GM18867 (cell line): ENCODE measurements around the gene COL28A1.
"Not testable (repeated sequence)": the region's sequence is repeated elsewhere in the genome, so short reads cannot be mapped to it uniquely, and the experiment has no call there.

Source experiments
- ATAC-seq: cut with Tn5 transposase; IDR thresholded peaks from one replicate; pipeline ENCODE4 v1.9.1; 2021; ENCODE audit warnings: mild to moderate bottlenecking, moderate library complexity; ENCODE audit not compliant: unreplicated experiment

The COL28A1 gene

GRCh38 chr7:7562736-7563135 is 27.1 kb upstream of the COL28A1 start:
- no peak for ATAC-seq

GRCh38 chr7:7561591-7561990 is 25.9 kb upstream of the COL28A1 start:
- not testable (repeated sequence) for ATAC-seq

DNA sequence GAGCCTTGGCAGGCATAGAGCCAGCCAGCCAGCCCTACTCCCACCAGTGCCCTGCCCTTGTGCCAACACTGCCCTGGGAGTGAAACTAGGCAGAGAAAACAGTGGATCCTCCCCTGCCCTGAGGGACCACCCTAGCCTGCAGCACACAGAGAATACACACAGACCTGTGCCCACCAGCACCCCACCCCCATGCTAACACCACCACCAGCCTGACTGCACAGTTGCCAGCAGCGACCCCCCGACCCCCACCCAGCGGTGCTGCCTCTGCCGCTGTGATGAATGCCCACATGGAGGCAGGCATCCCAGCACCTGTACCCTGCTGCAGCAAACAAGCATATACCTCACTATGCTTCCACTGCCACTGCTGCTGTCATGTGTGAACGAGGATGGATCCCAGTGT is 21.6 kb upstream of the COL28A1 start:
- ATAC-seq = no peak

GRCh38 chr7:7556852-7557251 is 21.2 kb upstream of the COL28A1 start:
- no peak for ATAC-seq

DNA sequence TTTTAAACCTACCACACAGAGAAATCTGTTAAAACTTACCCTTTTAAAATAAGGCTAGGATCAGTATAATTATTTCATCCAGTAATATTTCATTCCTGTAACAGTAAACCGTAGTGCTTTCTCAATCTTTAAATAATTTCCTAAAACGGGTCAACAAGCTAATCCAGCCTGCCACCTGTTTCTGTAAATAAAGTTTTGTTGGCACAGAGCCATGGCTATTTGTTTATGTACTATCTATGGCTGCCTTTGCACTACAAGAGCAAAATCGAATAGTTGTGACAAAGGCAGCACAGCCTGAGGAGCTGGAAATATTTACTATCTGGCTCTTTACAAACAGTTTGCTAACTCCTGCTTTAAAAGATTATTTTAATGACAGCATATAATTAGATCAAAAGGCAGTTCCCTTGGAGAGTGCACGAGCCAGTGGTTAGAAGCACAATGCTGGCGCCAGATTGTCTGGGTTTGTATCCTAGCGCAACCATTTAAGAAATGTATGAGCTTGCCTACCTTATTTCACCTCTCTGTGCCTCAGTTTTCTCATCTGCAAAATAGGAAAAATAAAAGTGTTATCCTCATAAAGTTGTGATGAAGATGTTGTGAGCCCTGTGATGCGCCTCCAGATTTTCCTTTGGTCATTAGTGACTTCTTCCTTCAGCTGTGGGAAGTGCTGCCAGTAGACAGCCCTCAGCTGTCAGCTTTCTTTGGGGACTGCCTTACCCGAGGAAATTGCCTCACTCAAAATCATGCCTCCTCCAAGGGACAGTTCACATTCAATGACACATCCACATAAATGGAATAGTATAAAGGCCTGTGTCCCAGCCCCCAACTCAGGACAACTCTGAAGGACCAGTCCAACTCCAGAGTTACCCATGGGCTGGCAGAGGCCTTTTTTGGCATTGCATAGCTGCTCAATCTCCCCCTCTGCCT is 19.2 kb upstream of the COL28A1 start:
- no peak for ATAC-seq

DNA sequence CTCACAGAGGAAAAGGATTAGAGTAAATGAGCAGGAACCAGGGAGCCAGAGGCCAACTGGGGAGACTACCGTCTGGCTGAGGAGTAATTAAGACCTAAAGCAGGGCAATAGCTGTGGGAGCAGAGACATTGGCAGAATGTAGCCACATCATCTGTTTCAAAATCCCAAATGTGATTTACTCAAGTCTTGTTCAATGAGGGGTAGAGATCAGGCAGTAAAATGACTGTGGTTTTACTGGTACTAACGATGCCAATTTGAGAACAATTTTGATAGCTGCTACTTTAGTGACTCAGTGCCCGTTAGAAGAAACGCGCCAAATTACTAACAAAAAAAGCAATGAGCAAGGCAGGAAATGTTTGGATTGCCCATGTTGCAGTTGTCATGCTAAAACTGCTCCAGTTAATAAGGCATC is 18.4 kb upstream of the COL28A1 start:
- ATAC-seq = no peak

GRCh38 chr7:7553386-7553785 is 17.7 kb upstream of the COL28A1 start:
- no peak for ATAC-seq

GRCh38 chr7:7552199-7552598 is 16.5 kb upstream of the COL28A1 start:
- ATAC-seq = no peak

GRCh38 chr7:7550663-7551062 is 15.0 kb upstream of the COL28A1 start:
- no peak for ATAC-seq

DNA sequence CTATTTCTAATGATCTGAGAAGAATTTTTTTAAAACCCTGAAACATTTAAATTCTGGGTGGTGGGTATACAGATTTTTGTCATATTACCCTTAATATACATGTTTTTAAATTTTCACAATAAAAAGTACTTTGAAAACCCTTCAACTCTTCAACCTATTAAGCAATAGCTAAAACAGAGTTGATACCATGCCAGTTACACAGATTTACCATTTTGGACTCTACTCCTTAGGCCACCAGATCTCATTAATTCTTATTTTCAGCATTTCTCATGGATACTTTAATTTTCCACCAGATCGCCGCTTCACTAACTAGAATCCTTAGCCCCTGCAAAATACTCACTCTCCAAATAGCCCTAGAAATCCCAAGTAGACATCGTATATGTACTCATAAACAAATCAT is 12.7 kb upstream of the COL28A1 start:
- no peak for ATAC-seq

DNA sequence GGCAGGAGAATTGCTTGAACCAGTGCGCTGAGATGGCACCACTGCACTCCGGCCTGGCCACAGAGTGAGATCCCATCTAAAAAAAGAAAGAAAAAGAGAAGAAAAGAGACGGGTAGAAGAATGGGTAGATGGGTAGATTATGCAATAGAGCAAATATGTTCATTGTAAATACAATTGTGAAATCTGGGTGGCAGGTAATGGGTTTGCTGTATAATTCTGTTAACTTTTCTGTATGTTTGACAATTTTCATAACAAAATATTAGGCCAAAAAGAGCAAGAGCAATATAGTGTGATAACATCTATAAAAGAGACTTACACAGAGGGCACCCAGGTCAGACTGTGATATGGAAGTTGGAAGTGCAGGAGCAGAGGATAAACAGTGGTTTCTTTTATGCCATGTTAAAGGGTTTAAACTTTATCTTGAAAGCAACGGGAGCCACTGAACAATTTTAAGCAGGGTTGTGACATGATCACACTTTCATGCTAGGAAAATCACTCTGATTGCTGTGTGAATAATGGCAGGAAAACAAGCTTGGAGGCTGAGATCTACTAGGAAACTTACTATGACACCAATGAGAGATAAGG is 6.7 kb upstream of the COL28A1 start:
- ATAC-seq = no peak

- no peak for ATAC-seq
Observed at GRCh38 chr7:7539711-7540110, 4.0 kb upstream of the COL28A1 start.

- no peak for ATAC-seq
Observed at GRCh38 chr7:7539152-7539551, 3.5 kb upstream of the COL28A1 start.

DNA sequence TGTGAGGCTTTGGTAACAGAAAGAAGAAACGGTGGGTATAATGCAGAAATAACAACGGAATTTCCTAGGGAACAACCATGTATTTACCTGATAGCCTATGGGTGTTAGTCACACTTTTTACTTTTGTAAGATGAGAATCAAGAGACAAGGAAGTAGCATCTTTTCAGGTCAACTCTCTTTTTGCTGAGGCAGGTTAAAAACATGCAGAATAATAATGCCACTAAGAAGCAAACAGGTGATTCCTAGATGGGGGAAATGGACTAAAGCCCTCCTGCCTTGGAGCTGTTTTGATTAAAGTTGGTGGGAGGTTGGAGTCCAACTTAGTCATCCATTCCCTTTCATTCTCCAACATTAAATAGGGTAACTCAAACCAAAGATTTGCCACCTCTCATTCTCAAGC is 2.0 kb upstream of the COL28A1 start:
- ATAC-seq = no peak

- no peak for ATAC-seq
Observed at GRCh38 chr7:7536396-7537019, 835 bp upstream of the COL28A1 start.

- ATAC-seq = no peak
Observed at GRCh38 chr7:7533831-7534430, 1.7 kb downstream of the COL28A1 start.

- no peak for ATAC-seq
Observed at GRCh38 chr7:7529328-7529727, 6.3 kb downstream of the COL28A1 start.

DNA sequence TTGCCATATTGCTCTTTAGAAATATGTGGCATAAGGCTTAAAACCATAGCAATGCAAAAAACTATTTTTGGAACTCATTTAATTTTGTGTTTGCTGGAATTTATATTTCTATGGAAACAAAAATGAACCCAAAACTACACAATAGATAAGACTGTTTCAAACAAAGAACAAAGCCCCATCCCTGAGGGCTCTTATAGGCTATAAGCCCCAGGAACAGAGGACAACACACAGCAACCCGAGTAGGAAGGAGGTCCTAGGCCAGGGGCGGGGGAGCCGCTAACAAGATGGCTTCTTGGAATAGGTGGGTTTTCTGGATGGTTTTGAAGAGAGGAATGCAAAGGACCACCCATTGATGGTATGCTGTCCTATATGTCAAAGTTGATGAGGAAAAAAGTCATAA is 8.6 kb downstream of the COL28A1 start:
- no peak for ATAC-seq

DNA sequence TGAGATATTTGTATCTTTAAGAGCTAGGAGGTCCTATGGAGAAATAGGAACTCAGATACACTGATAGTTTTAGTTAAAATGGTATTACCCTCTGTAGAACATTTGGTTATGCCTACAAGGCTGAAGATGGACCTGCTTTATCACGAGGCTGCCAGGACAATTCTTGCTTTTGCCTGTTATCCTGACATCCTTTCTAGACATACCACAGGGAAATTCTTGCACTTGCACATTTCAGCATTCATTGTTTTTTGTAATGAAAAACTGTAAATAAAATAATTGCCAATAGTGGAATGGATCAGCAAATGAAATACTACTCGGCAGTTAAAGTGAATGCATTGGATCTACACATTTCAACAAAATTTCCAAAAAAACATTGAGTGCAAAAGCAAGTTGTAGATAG is 9.7 kb downstream of the COL28A1 start:
- ATAC-seq = no peak

DNA sequence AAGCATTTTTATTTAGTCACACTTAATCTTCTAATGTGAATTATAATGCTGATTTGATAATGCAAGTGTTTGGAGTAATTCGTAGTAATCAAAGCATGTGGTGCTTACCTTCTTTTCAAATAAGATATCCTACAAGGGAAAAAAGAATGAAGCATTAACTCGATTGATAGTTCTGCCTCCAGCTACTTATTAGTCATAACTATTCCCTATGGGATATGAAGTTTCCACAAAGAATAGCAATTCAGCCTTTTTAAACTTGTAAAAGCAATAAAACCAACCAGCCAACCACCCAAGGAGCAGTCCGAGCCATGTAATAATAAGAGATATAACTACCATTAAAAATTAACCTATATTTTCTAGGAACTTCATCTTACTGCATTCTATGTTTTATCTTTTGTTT is 11.6 kb downstream of the COL28A1 start:
- no peak for ATAC-seq

DNA sequence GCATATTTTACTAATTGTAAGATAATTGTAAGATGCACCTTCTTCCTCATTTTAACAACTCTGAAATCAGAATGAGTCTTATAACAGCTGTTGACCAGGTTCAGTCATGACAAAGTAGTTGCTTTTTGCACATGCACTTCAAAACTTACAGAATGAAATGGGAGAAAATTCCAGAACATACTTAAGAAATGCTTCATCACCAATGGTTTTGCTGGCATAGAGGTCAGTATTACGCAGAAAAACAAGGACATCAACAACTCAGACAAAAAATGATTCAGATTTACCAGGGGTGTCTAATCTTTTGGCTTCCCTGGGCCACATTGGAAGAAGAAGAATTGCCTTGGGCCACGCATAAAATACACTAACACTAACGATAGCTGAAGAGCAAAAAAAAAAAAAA is 13.3 kb downstream of the COL28A1 start:
- no peak for ATAC-seq

DNA sequence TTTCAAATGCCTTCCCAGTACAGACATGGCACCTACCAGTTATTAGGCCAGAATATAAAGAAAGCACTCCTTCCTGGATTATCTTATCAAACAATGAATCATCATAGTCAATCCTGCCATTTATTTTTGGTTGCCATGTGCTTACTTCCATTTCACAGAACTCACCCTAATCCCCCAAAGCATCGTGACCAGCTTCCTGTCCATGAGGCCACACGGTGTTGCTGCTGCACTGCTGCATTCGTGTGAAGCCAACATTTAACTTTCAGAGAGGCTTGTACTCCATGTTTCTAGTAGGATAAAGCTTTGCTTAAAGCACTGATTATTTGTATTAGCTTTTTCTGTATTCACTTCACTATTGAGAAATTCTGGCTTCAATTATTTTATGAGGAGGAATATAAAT is 14.4 kb downstream of the COL28A1 start:
- no peak for ATAC-seq
